Aorta (tissue), 5 donors: ENCODE data around the gene MXD3. TPM values are rescaled to one million over a fixed set of nuclear protein-coding genes. Genes with fewer than 3 reads are reported as not detected.
A peak's percentile ranks its signal among the peaks of the same experiment; 100 is the strongest.

ENCODE experiments used
- ATAC-seq: fragments of 200-7000 bp; cut with Tn5 transposase; one replicate; pipeline ENCODE4 v1.9.1; 2022; ENCODE audit warnings: moderate library complexity; ENCODE audit not compliant: low FRiP score
- DNase-seq, 2 donors: peaks; one replicate each; pipeline ENCODE4 v3.0.0-alpha.2; 2020
- H3K27ac ChIP-seq, 2 donors: one replicate each; pipeline ENCODE4 v1.5.1; 2013; ENCODE audit warnings: low read length in 2 of 2, mild to moderate bottlenecking in 2 of 2, moderate library complexity in 2 of 2, control low read depth in 1 of 2, inconsistent platforms in 1 of 2, low read depth in 1 of 2
- H3K27me3 ChIP-seq, 2 donors: one replicate each; pipeline ENCODE4 v1.6.1; 2013; ENCODE audit warnings: control low read depth in 1 of 2, low read length in 1 of 2, mild to moderate bottlenecking in 1 of 2, moderate library complexity in 1 of 2; ENCODE audit not compliant: insufficient read depth in 2 of 2, control insufficient read depth in 1 of 2
- H3K36me3 ChIP-seq, 2 donors: one replicate each; pipeline ENCODE4 v1.6.1; 2013; ENCODE audit warnings: control low read depth in 1 of 2, low read length in 1 of 2, mild to moderate bottlenecking in 1 of 2; ENCODE audit not compliant: insufficient read depth in 2 of 2, control insufficient read depth in 1 of 2
- H3K4me1 ChIP-seq, 2 donors: one replicate each; pipeline ENCODE4 v1.6.1; 2013; ENCODE audit warnings: low read length in 2 of 2, control low read depth in 1 of 2, mild to moderate bottlenecking in 1 of 2, moderate library complexity in 1 of 2; ENCODE audit not compliant: insufficient read depth in 2 of 2, control insufficient read depth in 1 of 2
- H3K4me3 ChIP-seq, 2 donors: one replicate each; pipeline ENCODE4 v1.5.1; 2013; ENCODE audit warnings: low read length in 2 of 2, control low read depth in 1 of 2, mild to moderate bottlenecking in 1 of 2
- H3K9me3 ChIP-seq: one replicate; pipeline ENCODE4 v1.6.1; 2013; ENCODE audit warnings: mild to moderate bottlenecking, low read length; ENCODE audit not compliant: control insufficient read depth
- WGBS, 2 donors: extraction: QIAGEN DNeasy Blood & Tissue Kit; methylation state at CpG; one replicate each; pipeline ENCODE4 v1.1.7; 2013; 5-methylcytosine and 5-hydroxymethylcytosine counted together
- intact Hi-C, 2 donors: fragments of 100-400 bp; cut with DNase I; formaldehyde crosslinking; loops; one replicate each; pipeline versions ENCODE4 v1.14.2 to v1.15.0; 2022
- polyA plus RNA-seq, 2 donors: library from polyadenylated mRNA; stranded (reverse); fragments of 200-250 nt; gene quantifications; one replicate each; pipeline ENCODE4 v1.2.3, GENCODE V29; 2013
- total RNA-seq, 2 donors: library from RNA; stranded (reverse); fragmentation: NEBNext Ultra II Directional; extraction: Animal tissue kit (Norgen Biotek cat#: 25700); gene quantifications; one replicate each; pipeline ENCODE4 v1.2.1, GENCODE V29; 2021
- donor health status: healthy with polysubstance abuse.
- donor health status: Bipolar disorder and iron deficiency.
- donor health status: DM: no; HTN: no; CAD: no.
- donor health status: DM: no; HTN: no; CAD: no.
- donor health status: DM: yes; HTN: yes; CAD: no.

The MXD3 gene
- total and polyA plus RNA-seq, 4 donors, result 4.1 to 52.6 (median 9.2) TPM

- peaks cover 0 to 1% of the 10 kb centered on the region in 2 donors for H3K36me3 ChIP-seq
- ATAC-seq (no peak), DNase-seq (peak in 1 of 2 donors; percentile 55)
- intact Hi-C loops, result no loop called here
- H3K27me3 ChIP-seq, result no peaks in the 10 kb centered on the region
- no peak overlapping the region for H3K4me3 ChIP-seq
- no peaks in the 10 kb centered on the region for H3K4me1 ChIP-seq
- 94 to 95% methylated on average over 14 of the region's 14 CpGs for WGBS, 2 donors
- H3K9me3 ChIP-seq, result no peaks in the 10 kb centered on the region
- no peak overlapping the region for H3K27ac ChIP-seq
Measured at GRCh38 chr5:177319913-177320588, 8.4 kb upstream of the MXD3 start.

- H3K4me1 ChIP-seq, result no peaks in the 10 kb centered on the region
- DNase-seq, result peak in 1 of 2 donors; percentile 82
- no peak overlapping the region for H3K4me3 ChIP-seq
- no peak overlapping the region for H3K27ac ChIP-seq
- H3K36me3 ChIP-seq, result no peaks in the 10 kb centered on the region
- no peaks in the 10 kb centered on the region for H3K9me3 ChIP-seq
- no peak for ATAC-seq
- intact Hi-C loops, result no loop called here
- H3K27me3 ChIP-seq, result no peaks in the 10 kb centered on the region
- WGBS, 2 donors, result 39 to 41% methylated on average over 7 of the region's 7 CpGs
Measured at GRCh38 chr5:177317959-177318377, 6.3 kb upstream of the MXD3 start.

- H3K36me3 ChIP-seq, result no peaks in the 10 kb centered on the region
- no peak for ATAC-seq
- DNase-seq, result peak in 1 of 2 donors; percentile 18
- H3K27ac ChIP-seq, result no peak overlapping the region
- no peaks in the 10 kb centered on the region for H3K27me3 ChIP-seq
- intact Hi-C loops, result no loop called here
- 93 to 95% methylated on average over 3 of the region's 3 CpGs for WGBS, 2 donors
- no peaks in the 10 kb centered on the region for H3K4me1 ChIP-seq
- no peaks in the 10 kb centered on the region for H3K9me3 ChIP-seq
- H3K4me3 ChIP-seq, result no peak overlapping the region
Measured at GRCh38 chr5:177316005-177316404, 4.3 kb upstream of the MXD3 start.

GRCh38 chr5:177315411-177315810 is 3.7 kb upstream of the MXD3 start:
- intact Hi-C loops, result no loop called here
- 90 to 93% methylated on average over 7 of the region's 7 CpGs for WGBS, 2 donors
- ATAC-seq, result no peak
- Histone ChIP-seq H3K4me3 (no peak overlapping the region), H3K27ac (no peak overlapping the region), H3K9me3 (no peaks in the 10 kb centered on the region), H3K4me1 (no peaks in the 10 kb centered on the region), H3K27me3 (no peaks in the 10 kb centered on the region), H3K36me3 (no peaks in the 10 kb centered on the region)
- DNase-seq, result peak in 1 of 2 donors; percentile 41

GRCh38 chr5:177314376-177315342 is 3.0 kb upstream of the MXD3 start:
- Histone ChIP-seq H3K4me1 (no peaks in the 10 kb centered on the region), H3K27ac (no peak overlapping the region), H3K9me3 (no peaks in the 10 kb centered on the region), H3K4me3 (no peak overlapping the region), H3K27me3 (no peaks in the 10 kb centered on the region), H3K36me3 (no peaks in the 10 kb centered on the region)
- intact Hi-C loops, result loop anchor here in 1 of 2 donors (5.0 kb wide), 3 partner anchors 53 to 202 kb away; no protein-coding TSS in a partner anchor
- ATAC-seq (no peak), DNase-seq (peak; percentile 47 to 69)
- WGBS, 2 donors, result 87 to 93% methylated on average over 14 to 18 of the region's 18 CpGs

- intact Hi-C loops, result loop anchor here in 1 of 2 donors (5.0 kb wide), 3 partner anchors 54 to 201 kb away; no protein-coding TSS in a partner anchor
- H3K27me3 ChIP-seq, result no peaks in the 10 kb centered on the region
- 91 to 94% methylated on average over 15 of the region's 15 CpGs for WGBS, 2 donors
- DNase-seq (peak; percentile 36 to 56), ATAC-seq (no peak)
- no peak overlapping the region for H3K4me3 ChIP-seq
- no peaks in the 10 kb centered on the region for H3K36me3 ChIP-seq
- no peak overlapping the region for H3K27ac ChIP-seq
- no peaks in the 10 kb centered on the region for H3K4me1 ChIP-seq
- no peaks in the 10 kb centered on the region for H3K9me3 ChIP-seq
Measured at GRCh38 chr5:177313561-177314259, 2.0 kb upstream of the MXD3 start.

GRCh38 chr5:177312649-177313181 is 1.0 kb upstream of the MXD3 start:
- no peaks in the 10 kb centered on the region for H3K27me3 ChIP-seq
- peak; percentile 50 to 74 for DNase-seq
- H3K4me3 ChIP-seq, result no peak overlapping the region
- no peaks in the 10 kb centered on the region for H3K9me3 ChIP-seq
- 6 to 8% methylated on average over 19 of the region's 19 CpGs for WGBS, 2 donors
- intact Hi-C loops, result loop anchor here in 1 of 2 donors (5.0 kb wide), 3 partner anchors 55 to 200 kb away; no protein-coding TSS in a partner anchor
- H3K27ac ChIP-seq, result no peak overlapping the region
- ATAC-seq, result no peak
- H3K36me3 ChIP-seq, result no peaks in the 10 kb centered on the region
- H3K4me1 ChIP-seq, result no peaks in the 10 kb centered on the region

- 0 to 1% methylated on average over 20 to 23 of the region's 23 CpGs for WGBS, 2 donors
- Histone ChIP-seq H3K27ac (no peak overlapping the region), H3K4me1 (no peaks in the 10 kb centered on the region), H3K9me3 (no peaks in the 10 kb centered on the region), H3K36me3 (no peaks in the 10 kb centered on the region), H3K4me3 (peak overlapping the region; percentile 29 to 36), H3K27me3 (no peaks in the 10 kb centered on the region)
- intact Hi-C loops, result loop anchor here in 1 of 2 donors (5.0 kb wide), 3 partner anchors 56 to 199 kb away; no protein-coding TSS in a partner anchor
- DNase-seq (peak in 1 of 2 donors; percentile 50), ATAC-seq (no peak)
Measured at GRCh38 chr5:177311392-177311722, 341 bp downstream of the MXD3 start.
